Ishikawa (cell line): ENCODE data around the gene FN3KRP.

ENCODE experiments used
- CEBPB ChIP-seq: IDR thresholded peaks from 2 replicates; pipeline ENCODE4 v1.6.1; 2012
- EP300 ChIP-seq: IDR thresholded peaks from 2 replicates; pipeline ENCODE4 v1.6.1; 2012; ENCODE audit warnings: borderline replicate concordance
- FOXM1 ChIP-seq: IDR thresholded peaks from 2 replicates; pipeline ENCODE4 v1.6.1; 2012; ENCODE audit warnings: low read depth, borderline replicate concordance
- NFIC ChIP-seq: IDR thresholded peaks from 2 replicates; pipeline ENCODE4 v1.6.1; 2012
- TAF1 ChIP-seq: IDR thresholded peaks from 2 replicates; pipeline ENCODE4 v1.6.1; 2012; ENCODE audit warnings: low read depth, mild to moderate bottlenecking
- TCF12 ChIP-seq: IDR thresholded peaks from 2 replicates; pipeline ENCODE4 v1.6.1; 2012; ENCODE audit warnings: low read depth
- TEAD4 ChIP-seq: IDR thresholded peaks from 2 replicates; pipeline ENCODE4 v1.6.1; 2012
- YY1 ChIP-seq: IDR thresholded peaks from 2 replicates; pipeline ENCODE4 v1.6.1; 2012; ENCODE audit warnings: low read depth
- TF ChIP-seq, protein P1 (sequence below): IDR thresholded peaks from 2 replicates; pipeline ENCODE4 v1.6.1; 2012; ENCODE audit warnings: low read depth, mild to moderate bottlenecking
- TF ChIP-seq, protein P2 (sequence below): IDR thresholded peaks from 2 replicates; pipeline ENCODE4 v1.6.1; 2012
- TF ChIP-seq, protein P3 (sequence below): IDR thresholded peaks from 2 replicates; pipeline ENCODE4 v1.6.1; 2012

DNA sequence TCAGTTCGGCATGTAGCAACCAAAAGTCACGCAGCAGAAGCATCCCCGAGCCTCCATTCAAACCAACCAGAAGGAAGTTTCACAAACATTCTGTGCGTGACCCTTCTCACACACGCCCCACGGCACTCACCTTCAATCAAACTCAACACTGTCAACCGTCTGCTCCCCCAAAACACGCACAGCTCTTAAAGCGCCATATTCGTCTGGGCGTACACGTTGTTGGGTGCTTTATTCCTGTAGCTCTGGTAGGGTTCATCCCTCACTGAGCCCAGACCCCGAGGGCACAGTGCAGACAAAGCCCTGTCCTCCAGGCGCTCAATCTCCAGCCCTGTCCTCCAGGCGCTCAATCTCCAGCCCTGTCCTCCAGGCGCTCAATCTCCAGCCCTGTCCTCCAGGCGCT is 20.2 kb upstream of the FN3KRP start:
- TF ChIP-seq TAF1 (no peak), EP300 (no peak), CEBPB (no peak), TEAD4 (no peak), YY1 (no peak), FOXM1 (no peak), NFIC (no peak), TCF12 (no peak)
- TF ChIP-seq, protein P1, sequence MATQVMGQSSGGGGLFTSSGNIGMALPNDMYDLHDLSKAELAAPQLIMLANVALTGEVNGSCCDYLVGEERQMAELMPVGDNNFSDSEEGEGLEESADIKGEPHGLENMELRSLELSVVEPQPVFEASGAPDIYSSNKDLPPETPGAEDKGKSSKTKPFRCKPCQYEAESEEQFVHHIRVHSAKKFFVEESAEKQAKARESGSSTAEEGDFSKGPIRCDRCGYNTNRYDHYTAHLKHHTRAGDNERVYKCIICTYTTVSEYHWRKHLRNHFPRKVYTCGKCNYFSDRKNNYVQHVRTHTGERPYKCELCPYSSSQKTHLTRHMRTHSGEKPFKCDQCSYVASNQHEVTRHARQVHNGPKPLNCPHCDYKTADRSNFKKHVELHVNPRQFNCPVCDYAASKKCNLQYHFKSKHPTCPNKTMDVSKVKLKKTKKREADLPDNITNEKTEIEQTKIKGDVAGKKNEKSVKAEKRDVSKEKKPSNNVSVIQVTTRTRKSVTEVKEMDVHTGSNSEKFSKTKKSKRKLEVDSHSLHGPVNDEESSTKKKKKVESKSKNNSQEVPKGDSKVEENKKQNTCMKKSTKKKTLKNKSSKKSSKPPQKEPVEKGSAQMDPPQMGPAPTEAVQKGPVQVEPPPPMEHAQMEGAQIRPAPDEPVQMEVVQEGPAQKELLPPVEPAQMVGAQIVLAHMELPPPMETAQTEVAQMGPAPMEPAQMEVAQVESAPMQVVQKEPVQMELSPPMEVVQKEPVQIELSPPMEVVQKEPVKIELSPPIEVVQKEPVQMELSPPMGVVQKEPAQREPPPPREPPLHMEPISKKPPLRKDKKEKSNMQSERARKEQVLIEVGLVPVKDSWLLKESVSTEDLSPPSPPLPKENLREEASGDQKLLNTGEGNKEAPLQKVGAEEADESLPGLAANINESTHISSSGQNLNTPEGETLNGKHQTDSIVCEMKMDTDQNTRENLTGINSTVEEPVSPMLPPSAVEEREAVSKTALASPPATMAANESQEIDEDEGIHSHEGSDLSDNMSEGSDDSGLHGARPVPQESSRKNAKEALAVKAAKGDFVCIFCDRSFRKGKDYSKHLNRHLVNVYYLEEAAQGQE = no peak
- TF ChIP-seq, protein P2, sequence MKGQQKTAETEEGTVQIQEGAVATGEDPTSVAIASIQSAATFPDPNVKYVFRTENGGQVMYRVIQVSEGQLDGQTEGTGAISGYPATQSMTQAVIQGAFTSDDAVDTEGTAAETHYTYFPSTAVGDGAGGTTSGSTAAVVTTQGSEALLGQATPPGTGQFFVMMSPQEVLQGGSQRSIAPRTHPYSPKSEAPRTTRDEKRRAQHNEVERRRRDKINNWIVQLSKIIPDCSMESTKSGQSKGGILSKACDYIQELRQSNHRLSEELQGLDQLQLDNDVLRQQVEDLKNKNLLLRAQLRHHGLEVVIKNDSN = no peak
- TF ChIP-seq, protein P3, sequence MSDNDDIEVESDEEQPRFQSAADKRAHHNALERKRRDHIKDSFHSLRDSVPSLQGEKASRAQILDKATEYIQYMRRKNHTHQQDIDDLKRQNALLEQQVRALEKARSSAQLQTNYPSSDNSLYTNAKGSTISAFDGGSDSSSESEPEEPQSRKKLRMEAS = no peak
